ENCODE data around the gene IFITM2.
A peak's percentile ranks its signal among the peaks of the same experiment; 100 is the strongest.

Gene IFITM2

GRCh38 chr11:287821-288477, 19.7 kb upstream of the IFITM2 start:
- TF ChIP-seq CTCF (IDR thresholded peaks at IDR 0.05; ENCODE audit: insufficient read depth, low read depth, low read length, missing control alignments) = no peak
- H3K4me3 ChIP-seq (ENCODE audit: low read length) = peak overlapping the region; percentile 52
- DNase-seq (ENCODE audit: low read depth) = no peak

- peak within 1 kb of the TSS; percentile 52 for H3K4me3 ChIP-seq (ENCODE audit: low read length)
- peak; percentile 23 for DNase-seq (ENCODE audit: low read depth)
- TF ChIP-seq CTCF (IDR thresholded peaks at IDR 0.05; ENCODE audit: insufficient read depth, low read depth, low read length, missing control alignments) = no peak
Measured at GRCh38 chr11:288478-289397, 18.9 kb upstream of the IFITM2 start, which contains the start of gene PGGHG. TSS of gene PGGHG (plus strand) at chr11:289126. CDS start at chr11:289817, 691 bp downstream.

GRCh38 chr11:289398-289711, 18.3 kb upstream of the IFITM2 start:
- H3K4me3 ChIP-seq (ENCODE audit: low read length) = peak overlapping the region; percentile 16
- TF ChIP-seq CTCF (IDR thresholded peaks at IDR 0.05; ENCODE audit: insufficient read depth, low read depth, low read length, missing control alignments) = no peak
- DNase-seq (ENCODE audit: low read depth) = no peak

- H3K4me3 ChIP-seq (ENCODE audit: low read length) = no peak overlapping the region
- no peak for DNase-seq (ENCODE audit: low read depth)
- TF ChIP-seq CTCF (IDR thresholded peaks at IDR 0.05; ENCODE audit: insufficient read depth, low read depth, low read length, missing control alignments) = no peak
Measured at GRCh38 chr11:289712-290620, 17.6 kb upstream of the IFITM2 start.

- no peak for TF ChIP-seq CTCF (IDR thresholded peaks at IDR 0.05; ENCODE audit: insufficient read depth, low read depth, low read length, missing control alignments)
- no peak overlapping the region for H3K4me3 ChIP-seq (ENCODE audit: low read length)
- no peak for DNase-seq (ENCODE audit: low read depth)
Measured at GRCh38 chr11:290621-291231, 16.9 kb upstream of the IFITM2 start.
